Activated CD4-positive, CD25-positive, alpha-beta regulatory T cell treated with anti-CD3 and anti-CD28 coated beads, Interleukin-2, amount 50 U/mL, for 16 hours (primary cell): ENCODE measurements around the gene BACH2.
"Not testable (repeated sequence)": the region's sequence is repeated elsewhere in the genome, so short reads cannot be mapped to it uniquely, and the experiment has no call there.

Source experiments
- DNase-seq: peaks from one replicate; pipeline ENCODE4 v3.0.0-alpha.2; 2020; ENCODE audit warnings: low read depth, low spot score

Gene BACH2

DNA sequence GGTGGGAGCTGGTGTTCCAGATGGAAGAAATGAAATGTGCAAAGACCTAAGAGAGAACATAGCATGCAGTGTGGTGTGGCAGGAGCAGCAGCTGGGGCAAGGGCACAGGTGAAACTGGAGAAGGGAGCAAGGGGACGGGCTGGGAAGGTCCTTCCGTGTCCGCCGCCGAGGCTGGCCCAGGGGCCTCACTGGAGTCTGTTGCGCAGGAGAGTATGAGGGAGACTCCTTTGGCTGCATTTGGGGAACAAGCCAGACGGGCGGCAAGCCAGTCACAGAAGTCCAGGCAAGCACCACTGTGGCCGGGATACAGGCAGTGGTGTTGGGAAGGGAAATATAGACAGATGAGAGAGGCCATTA is 324.6 kb downstream of the BACH2 start:
- no peak for DNase-seq

DNA sequence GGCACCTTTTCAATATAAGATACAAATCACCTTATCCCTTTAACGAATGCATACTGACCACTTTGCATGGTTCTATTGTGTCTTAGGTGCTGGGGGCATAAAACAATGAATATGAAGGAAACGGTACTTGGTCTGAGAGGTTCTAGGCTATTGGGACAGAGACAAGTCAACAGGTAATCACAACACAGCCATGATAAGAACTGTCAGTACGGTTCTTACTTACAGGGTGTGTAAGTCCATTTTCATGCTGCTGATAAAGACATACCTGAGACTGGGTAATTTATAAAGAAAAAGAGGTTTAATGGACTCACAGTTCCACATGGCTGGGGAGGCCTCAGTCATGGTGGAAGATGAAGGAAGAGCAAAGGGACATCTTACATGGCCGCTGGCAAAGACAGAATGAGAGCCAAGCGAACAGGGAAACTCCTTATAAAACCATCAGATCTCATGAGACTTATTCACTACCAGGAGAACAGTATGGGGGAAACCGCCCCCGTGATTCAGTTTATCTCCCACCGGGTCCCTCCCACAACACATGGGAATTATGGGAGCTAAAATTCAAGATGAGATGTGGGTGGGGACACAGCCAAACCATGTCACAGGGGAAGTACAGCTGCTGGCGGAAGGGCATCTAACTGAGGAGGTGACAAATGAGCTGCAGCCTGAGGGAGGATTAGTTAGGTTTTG is 325.2 kb downstream of the BACH2 start:
- not testable (repeated sequence) for DNase-seq

DNA sequence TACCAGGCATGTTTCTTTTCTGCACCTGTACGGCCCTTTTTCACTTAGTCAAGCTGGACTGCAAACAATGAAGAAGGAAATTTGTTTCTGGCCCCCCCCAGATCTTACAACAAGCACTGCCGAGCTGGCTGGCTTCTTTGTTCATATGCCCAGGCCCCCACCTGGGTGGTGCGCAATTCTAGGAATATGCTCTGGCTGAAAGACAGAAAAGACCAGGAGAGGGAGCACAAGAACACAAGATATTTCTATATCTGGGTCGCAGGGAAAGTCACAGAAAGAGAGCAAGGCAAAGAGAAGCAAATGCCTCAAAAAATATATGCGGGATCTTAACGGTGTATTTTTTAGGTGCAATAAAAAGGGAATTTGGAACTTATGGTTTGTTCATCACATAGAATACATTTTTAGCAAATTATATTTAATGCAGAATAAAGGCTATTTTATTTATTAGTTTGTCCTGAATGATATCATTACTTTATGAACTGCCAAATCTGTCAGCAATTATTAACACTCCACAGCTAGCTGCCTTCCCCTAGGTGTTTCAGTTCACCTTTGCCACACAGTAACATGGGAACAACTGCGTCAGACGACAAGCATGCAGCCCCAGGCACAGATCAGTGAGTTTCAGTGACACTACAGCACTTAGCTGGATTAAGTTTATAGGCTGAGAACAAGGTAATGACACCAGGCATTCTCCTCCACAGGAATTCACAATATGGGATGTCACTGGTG is 325.9 kb downstream of the BACH2 start:
- DNase-seq = no peak

DNA sequence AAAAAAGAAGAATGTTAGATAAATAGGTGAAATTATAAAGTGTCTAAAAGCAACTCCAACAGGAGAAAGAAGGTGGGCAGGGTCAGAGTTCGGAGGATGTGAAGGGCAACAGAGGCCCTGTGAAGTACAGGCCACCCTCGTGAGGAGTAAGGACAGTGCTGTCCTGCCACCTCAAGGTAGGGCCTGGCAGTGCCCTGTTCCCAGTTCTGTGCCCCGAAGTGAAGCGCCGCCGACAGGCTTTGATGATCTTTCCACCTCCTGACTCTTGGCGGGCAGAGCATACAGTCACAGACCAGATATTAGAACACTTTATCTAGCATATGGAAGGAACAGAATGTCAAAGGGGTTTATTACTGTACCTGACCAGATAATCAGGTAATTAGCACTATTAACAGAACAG is 326.6 kb downstream of the BACH2 start:
- no peak for DNase-seq

DNA sequence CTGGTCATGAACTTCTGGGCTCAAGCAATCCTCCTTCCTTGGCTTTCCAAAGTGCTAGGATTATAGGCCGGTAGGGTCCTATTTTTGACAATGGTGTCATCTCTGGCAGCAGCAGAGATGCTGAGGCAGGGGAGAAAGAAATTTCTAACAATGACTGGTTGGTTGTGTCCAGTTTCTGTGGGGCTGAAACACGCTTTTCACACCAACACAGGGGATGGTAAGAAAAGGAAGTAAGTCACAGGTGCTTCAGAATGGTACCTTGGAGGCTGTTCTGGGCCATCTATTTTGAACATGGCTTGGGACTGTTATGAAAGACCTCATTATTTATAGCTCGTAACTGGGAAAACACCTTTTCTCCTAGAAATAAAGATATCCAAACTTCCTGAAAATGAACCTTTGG is 329.7 kb downstream of the BACH2 start:
- no peak for DNase-seq

DNA sequence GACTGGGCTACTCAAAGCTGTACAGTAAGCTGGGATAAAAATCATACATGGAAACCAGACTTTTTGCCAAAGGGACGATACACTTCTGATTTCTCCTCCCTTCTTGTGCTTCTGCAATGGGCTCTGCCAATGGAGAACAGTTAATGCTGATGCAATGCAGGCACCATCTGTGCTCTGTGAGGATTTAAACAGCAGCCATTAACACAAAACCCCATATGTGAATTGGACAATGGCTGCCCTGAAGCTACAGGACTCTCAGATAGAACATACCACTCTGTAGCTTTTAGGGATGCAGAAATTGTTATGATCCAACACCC is 330.5 kb downstream of the BACH2 start:
- DNase-seq = no peak

DNA sequence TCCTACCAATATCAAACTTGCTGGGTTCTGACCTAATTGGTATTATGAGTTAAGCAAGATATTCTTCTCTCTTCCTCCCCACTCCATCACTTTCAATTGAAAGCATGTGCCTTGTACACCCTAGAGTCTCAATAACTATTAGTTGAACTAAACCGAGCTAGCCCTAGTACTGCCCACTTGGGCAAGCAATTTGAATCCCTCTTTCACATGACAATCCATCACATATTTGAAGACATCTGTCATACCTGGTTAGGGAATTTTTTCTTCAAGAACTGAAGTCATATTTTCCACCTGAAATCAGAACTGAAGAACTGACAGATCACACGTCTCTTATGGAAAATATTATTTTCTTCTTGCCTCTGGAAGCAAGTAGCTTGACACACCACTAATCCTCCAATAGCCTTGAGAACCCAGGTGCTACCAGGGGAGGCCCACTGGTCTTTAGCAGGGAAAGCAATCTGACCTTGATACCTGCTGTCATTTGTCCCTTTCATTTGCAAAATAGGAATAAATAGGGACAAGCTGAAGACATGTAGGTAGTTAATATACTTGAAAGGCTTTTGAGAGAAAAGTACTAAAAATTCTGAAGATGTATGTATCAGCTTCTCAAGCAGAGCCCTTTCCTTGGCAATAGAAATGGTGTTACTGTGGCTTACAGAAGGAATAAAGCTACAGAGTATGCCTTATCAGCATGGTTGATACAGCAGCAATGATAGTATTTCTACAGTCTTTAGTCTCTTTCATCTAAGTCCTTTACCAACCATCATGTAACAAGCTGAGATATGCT is 331.0 kb downstream of the BACH2 start:
- no peak for DNase-seq

DNA sequence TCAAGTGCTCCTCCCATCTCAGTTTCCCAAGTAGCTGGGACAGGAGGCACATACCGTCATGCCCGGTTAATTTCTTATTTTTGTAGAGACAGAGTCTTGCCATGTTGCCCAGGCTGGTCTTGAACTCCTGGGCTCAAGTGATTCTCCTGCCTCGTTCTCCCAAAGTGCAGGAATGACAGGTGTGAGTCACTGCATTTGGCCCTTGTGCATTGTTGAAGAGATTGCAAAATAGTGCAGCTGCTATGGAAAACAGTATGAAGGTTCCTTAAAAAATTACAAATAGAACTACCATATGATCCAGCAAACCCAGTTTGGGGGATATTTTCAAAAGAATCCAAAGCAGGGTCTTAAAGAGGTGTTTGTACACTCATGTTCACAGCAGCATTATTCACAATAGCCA is 333.3 kb downstream of the BACH2 start:
- no peak for DNase-seq

DNA sequence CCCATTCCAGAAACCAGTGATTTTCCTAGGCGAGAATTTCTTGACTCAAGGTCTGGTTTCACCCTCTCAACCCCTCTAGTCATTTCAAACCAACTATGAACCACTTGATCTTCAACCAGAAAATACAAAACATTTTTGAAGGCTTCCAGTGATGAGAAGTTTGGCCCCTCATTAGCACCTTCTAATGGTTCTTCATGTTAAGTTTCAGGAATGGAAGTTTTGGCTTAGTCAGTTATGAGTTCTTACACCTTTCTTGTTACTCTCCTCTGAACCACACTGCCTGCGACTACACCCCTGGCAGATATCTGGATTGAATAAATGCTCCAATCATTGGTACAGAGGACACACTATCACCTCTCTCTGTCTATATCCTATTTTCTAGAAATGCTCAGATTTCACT is 335.2 kb downstream of the BACH2 start:
- no peak for DNase-seq

DNA sequence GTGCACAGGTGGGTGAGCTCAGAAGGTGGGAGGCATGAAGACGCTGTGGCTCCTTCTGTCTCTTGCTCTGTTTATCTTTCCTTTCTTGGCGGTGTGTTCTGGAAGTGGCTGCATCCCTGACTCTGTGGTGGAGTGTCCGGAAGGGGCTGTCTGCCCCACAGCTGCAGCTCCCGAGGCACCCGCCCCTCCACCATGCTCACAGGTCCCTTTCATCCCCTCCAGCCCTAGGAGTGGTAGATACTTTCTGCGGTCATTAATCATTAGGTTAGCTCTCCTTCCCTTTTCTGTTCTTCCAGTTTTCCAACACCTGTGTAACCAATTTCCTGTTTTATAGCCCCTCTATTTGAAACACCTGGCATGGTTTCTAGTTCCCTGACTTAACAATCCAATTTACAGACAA is 336.8 kb downstream of the BACH2 start:
- no peak for DNase-seq

DNA sequence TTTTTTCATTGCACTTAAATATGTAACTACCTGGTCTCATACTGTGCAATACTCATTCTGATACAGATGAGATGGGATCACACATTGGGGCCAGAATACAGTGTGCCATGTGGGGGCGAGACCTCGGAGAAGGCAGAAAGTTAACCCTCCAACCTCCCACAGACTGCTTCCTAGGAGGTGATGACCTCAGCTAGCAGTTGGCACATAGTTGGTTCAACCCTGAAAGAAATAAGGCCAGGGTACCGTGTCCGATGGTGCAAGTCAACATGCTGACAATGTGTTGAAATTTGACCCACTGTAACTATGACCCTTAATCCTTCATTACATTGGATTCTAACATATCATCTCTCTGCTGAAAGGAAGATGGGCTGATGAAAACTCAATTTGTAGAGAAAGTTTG is 340.5 kb downstream of the BACH2 start:
- no peak for DNase-seq

DNA sequence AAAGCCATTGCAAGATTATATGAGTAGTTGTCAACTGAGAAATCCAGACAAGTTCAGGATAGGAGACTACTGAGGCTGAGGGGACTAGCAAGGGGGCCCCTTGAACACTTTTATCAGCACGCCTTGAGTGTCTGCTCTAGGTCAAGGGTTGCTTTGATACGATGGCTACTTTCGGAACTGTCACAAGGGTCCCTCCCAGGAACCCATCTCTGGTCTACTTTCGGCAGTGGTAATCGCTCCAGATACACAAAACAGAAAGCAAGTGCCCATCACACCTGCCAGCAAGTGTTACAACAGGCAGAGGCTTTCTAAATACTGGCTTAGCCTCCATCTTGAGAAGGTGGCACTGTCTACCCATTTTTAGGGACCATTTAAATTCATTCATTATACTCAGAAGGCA is 341.3 kb downstream of the BACH2 start:
- DNase-seq = no peak

DNA sequence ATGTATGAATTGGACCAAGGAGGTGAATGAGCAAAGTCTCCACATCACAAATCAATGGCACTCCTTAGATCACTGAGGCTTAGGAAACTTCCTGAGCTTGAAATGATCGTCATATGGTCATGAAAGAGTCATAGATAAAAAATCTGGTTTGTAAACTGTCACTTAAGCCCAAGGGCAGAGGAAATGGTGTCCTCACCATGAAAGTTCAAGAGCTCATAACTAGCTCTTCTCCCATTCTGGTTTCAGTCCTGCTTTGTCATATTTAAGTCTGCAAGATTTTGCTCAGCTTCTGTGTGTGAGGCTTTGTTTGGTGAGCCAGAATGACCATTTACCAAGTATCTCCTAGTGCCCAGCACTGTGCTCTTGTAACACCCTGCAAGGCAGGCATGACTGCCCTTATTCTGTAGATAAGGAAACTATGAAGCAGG is 341.9 kb downstream of the BACH2 start:
- no peak for DNase-seq

DNA sequence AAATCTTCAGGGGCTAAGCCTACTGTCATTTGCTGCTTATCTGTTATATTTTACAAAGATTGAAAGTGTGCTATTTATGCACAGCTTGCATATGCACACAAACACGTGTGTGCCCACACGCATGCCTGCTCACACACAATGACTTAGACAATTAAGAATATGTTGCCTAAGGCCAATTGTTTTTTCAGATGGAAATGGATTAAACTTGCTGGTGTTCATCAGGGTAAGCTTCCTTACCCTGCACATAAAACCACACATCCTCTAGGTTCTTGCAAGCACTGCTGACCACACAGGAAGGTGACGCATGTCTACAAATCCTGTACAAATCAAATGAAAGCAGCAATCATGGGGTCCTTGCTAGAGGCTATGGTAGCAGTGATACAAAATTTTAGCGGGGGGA is 344.0 kb downstream of the BACH2 start:
- peak; percentile 9 for DNase-seq

DNA sequence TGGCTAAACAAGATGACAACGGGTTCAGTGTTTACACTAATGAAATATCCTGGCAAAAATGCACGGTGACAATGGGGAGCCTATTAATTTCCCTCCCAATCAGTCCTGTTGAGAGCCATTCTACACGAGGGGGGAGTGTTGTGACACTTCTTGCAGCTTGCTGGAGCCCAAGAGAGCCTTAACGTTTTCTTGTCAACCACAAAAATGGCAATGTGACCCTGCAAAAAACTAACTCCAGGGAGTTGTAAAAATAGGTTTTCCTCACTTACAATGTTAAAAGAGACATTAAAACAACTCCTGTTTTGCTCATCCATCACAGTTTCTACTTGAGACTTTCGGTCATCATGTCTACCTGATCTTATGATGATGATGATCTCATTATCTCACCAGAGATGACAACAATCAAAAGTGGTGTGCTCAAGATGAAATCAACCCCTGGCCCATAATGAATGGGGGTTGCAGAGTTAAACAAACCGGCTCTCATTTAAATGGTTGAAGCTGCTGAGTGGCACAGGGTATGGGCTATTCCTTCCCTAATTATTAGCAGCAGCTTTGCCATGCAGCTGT is 344.5 kb downstream of the BACH2 start:
- no peak for DNase-seq

DNA sequence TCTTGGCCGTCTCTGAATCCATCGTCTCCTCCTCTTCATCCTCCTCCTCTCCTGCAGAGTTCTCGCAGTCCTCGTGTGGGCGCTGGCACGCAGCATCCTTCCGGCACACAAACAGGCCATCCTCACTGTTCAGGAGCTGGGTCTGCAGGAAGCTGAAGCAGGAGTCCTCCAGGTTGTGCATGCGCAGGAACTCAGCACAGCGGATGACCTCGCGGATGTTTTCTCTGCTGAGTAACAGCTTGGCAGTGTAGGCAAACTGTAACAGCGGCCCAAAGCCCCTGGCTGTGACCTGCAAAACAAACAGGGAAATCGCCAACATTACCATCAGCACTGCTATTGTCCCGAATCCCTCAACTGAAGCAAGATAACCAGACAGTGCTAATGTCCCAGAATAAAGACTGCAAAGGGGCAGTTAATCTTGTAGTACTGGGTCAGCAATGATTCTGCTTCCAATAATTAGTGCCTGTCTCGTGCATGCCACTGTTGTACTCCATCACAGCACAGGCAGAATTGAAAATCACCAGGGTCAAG is 345.0 kb downstream of the BACH2 start:
- DNase-seq = no peak

DNA sequence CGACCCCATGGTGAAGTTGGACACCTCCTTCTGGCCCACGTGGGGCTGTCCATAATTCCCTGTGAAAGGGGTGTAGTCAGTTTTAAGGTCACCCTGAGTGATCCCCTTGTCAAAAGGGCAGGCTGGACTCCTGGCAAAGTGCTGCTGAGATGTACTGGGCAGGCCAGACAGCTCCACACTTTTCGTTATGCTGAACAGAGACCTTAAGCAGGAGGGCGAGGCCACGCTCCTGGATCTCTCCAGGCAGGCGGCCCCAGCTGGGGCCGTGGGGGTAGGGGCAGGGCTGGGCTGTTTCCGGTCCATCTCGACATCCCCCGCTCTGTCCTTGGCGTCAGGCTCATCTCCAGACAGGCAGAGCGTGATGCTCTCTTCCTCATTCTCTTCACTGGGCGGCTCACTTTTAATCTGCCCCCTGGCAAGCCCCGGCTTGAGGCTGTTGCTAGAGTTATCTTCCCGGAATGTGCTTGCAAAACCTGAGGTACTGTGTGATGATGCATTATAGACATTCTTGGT is 345.7 kb downstream of the BACH2 start:
- no peak for DNase-seq

DNA sequence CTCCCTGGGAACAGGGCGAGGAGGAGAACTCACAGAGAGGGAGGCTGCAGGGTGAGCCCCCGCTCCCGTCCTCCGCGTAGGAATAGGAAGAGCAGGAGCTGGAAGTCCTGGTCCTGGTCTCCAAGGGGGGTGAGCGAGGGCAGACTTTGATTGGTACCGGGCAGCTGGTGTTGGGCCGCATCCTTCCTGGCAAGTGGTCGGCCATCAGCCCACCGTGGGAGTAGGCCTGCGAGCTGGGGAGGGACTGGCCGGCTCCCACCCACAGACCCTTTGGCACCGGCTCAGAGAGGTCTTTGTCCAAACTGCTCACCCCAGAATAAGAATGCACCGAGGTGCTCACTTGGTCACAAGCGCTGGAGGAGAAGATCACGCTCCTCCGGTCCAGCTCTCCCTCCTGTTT is 346.2 kb downstream of the BACH2 start:
- no peak for DNase-seq

DNA sequence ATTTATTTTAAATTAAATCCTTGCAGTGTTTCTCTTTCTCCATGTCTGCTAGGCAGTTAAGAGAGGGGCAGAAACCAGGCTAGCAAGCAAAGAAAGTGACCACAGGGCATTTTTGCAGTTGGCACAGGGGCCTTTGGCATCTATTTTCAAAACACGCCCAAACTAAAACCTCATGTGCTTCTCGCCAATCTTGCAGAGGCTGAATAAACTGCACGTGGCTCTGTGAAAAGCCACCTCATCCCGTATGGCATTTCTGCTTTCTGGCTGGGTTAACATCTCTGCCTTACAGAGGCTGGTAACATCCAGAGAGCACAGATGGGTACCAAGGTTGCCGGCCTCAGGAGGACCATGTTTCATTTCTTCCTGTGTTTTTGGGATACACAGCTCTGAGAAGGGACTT is 347.8 kb downstream of the BACH2 start:
- DNase-seq = no peak

DNA sequence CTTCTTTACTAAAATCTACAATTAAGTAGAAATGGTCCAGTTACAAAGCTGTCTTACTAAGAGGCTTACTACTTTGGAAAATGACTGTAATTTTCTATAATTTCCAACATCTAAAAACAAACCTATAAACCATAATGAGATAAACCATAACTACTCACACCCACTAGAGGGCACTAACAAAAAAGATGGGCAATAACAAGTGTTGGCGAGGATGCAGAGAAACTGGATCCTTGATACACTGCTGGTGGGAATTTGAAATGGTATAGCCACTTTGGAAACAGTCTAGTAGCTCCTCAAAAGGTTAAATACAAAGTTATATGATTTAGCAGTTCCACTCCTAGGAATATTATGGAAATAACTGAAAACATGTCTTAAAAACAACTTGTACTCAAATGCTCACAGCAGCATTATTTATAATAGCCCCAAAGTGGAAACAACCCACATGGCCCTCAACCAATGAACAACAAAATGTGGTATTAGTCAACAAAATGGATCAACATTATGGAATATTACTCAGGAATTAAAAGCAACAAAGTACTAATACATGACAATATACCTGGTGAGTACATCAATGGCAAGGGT is 351.7 kb downstream of the BACH2 start:
- no peak for DNase-seq

DNA sequence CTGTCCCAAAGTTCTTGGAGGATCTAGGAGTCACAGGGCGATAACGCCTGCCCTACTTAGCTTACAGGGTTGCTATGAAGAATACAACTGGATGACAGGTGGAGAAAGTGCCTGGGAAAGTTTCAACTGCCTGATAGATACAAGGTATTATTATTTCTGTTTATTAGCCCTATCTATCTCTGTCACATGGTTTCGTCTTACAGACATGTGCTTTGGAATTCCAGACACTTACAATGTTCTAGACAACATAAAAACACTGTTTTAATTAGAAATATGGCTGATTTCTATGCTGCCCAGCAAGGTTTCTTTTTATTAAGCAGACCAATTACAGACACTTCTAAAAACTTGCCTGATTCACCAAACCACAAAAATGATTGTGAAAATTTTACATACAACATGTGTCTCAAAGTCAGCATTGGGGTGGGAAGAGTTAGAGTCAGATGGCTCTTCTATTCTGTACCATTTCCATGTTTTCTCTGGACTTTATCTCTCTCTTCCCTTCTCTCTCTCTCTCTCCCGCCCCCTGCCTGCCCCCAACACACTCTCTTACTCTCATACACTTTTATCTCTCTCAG is 352.4 kb downstream of the BACH2 start:
- no peak for DNase-seq
